ENCODE data around the gene ATP13A4. TPM values are rescaled to one million over a fixed set of nuclear protein-coding genes. Genes with fewer than 3 reads are reported as not detected.

The ATP13A4 gene
- total RNA-seq, 1 experiment from 2014 or later: 0.22 TPM

DNA sequence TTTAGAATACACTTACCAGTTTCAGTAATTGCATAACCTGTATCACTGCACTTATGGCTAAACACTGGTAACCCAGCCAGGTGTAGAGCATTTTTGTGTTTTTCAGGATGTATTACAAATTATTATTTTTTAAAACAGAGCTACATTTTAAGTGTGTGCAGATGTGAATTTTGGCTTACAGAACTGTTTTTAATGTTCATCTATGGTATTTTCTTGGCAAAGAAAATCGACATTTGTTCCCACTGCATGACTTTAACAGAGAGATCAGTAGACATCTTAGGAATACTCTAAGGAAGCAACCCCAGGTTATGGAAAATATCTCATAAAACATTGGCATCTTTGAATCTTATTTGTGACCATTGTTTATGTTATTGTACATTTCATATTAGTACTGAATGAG lies 73.3 kb downstream of the ATP13A4 start:
- no peak for DNase-seq
- Histone ChIP-seq H3F3A (ENCODE audit: insufficient read depth, low read depth) (no peaks in the 10 kb centered on the region), H2AFZ (no peak overlapping the region), H3K4me3 (no peak overlapping the region), H3K9me2 (ENCODE audit: insufficient read depth) (no peaks in the 10 kb centered on the region), H3K4me2 (no peak overlapping the region), H3K27me3 (ENCODE audit: insufficient read depth, low read depth) (peaks cover 4% of the 10 kb centered on the region; the same call in 1 of the 2 replicates), H3K4me1 (replicated peaks; ENCODE audit: insufficient read depth) (no peaks in the 10 kb centered on the region), H3K79me2 (ENCODE audit: low read depth) (no peaks in the 10 kb centered on the region), H4K20me1 (ENCODE audit: insufficient read depth) (no peaks in the 10 kb centered on the region), H3K27ac (no peak overlapping the region), H3K9me3 (ENCODE audit: insufficient read depth, low read depth) (no peaks in the 10 kb centered on the region; the same call in 1 of the 2 replicates), H3K36me3 (ENCODE audit: low read depth) (no peaks in the 10 kb centered on the region)
- ChIA-PET CTCF (no interaction called here), POLR2A (ENCODE audit: unreplicated experiment) (no interaction called here)
- intact Hi-C loops (cut with micrococcal nuclease; ENCODE audit: unreplicated experiment): no loop called here
- TF ChIP-seq EZH2 (IDR thresholded peaks at IDR 0.05; ENCODE audit: low read depth): no peak
- BruUV-seq (replicated peaks): no TSS peak

DNA sequence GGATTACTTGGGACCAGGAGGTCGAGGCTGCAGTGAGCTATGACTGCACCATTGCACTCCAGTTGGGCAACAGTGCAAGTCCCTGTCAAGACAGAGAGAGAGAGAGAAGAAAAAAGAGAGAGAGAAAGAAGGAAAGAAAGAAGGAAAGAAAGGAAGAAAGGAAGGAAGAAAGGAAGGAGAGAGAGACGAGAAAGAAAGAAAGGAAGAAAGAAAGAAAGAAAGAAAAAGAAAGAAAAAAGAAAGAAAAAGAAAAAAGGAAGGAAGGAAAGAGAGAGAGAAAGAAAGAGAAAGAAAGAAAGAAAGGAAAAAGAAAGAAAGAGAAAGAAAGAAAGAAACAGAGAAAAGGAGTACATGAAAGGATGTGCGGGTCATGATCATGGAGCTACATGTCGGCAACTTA lies 80.2 kb downstream of the ATP13A4 start:
- no peak overlapping the region for H2AFZ ChIP-seq
- intact Hi-C loops (cut with micrococcal nuclease; ENCODE audit: unreplicated experiment): no loop called here
- H3K27me3 ChIP-seq (ENCODE audit: insufficient read depth, low read depth): 0 out of 2 replicates have a peak, but pooled peaks cover 22% of the 10 kb centered on the region
- H3K9me2 ChIP-seq (ENCODE audit: insufficient read depth): no peaks in the 10 kb centered on the region
- H3K4me3 ChIP-seq: no peak overlapping the region
- POLR2A ChIA-PET (ENCODE audit: unreplicated experiment): no interaction called here
- no peaks in the 10 kb centered on the region for H3K9me3 ChIP-seq (ENCODE audit: insufficient read depth, low read depth)
- TF ChIP-seq EZH2 (IDR thresholded peaks at IDR 0.05; ENCODE audit: low read depth): no peak
- TF ChIP-seq, protein P1, sequence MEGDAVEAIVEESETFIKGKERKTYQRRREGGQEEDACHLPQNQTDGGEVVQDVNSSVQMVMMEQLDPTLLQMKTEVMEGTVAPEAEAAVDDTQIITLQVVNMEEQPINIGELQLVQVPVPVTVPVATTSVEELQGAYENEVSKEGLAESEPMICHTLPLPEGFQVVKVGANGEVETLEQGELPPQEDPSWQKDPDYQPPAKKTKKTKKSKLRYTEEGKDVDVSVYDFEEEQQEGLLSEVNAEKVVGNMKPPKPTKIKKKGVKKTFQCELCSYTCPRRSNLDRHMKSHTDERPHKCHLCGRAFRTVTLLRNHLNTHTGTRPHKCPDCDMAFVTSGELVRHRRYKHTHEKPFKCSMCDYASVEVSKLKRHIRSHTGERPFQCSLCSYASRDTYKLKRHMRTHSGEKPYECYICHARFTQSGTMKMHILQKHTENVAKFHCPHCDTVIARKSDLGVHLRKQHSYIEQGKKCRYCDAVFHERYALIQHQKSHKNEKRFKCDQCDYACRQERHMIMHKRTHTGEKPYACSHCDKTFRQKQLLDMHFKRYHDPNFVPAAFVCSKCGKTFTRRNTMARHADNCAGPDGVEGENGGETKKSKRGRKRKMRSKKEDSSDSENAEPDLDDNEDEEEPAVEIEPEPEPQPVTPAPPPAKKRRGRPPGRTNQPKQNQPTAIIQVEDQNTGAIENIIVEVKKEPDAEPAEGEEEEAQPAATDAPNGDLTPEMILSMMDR (conservative IDR thresholded peaks at IDR 0.05): no peak
- H4K20me1 ChIP-seq (ENCODE audit: insufficient read depth): no peaks in the 10 kb centered on the region
- H3F3A ChIP-seq (ENCODE audit: insufficient read depth, low read depth): no peaks in the 10 kb centered on the region
- no peaks in the 10 kb centered on the region for H3K4me1 ChIP-seq (replicated peaks; ENCODE audit: insufficient read depth)
- no peak for DNase-seq
- no peak overlapping the region for H3K4me2 ChIP-seq
- no peak overlapping the region for H3K27ac ChIP-seq
- H3K36me3 ChIP-seq (ENCODE audit: low read depth): no peaks in the 10 kb centered on the region
- H3K79me2 ChIP-seq (ENCODE audit: low read depth): no peaks in the 10 kb centered on the region
- CTCF ChIA-PET: no interaction called here
- no TSS peak for BruUV-seq (replicated peaks)

DNA sequence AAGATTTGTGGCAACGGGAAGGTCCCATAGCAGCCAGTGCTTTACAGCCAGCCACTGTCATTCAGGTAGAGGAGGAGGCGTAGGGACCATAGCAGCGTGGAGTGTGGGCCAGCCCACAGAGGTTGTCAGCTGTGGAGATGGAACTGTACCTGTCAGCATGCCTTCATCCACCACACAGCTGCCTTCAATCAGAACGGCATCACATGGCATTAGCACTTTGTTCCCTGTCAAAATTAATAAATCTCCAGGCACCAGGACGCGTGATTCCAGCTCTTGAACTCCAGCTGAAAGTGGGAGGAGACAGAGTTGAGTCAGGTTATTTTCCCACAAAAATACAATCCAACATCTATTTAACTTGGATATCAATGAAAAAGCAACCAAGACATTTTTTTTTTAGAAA lies 84.0 kb downstream of the ATP13A4 start:
- 0 out of 2 replicates have a peak, but pooled peaks cover 22% of the 10 kb centered on the region for H3K27me3 ChIP-seq (ENCODE audit: insufficient read depth, low read depth)
- TF ChIP-seq, protein P1 (conservative IDR thresholded peaks at IDR 0.05): no peak
- TF ChIP-seq EZH2 (IDR thresholded peaks at IDR 0.05; ENCODE audit: low read depth): no peak
- no peak overlapping the region for H3K27ac ChIP-seq
- DNase-seq: no peak
- no peaks in the 10 kb centered on the region for H3K79me2 ChIP-seq (ENCODE audit: low read depth)
- H3K36me3 ChIP-seq (ENCODE audit: low read depth): no peaks in the 10 kb centered on the region
- no peak overlapping the region for H2AFZ ChIP-seq
- BruUV-seq (replicated peaks): no TSS peak
- no peaks in the 10 kb centered on the region for H4K20me1 ChIP-seq (ENCODE audit: insufficient read depth)
- POLR2A ChIA-PET (ENCODE audit: unreplicated experiment): no interaction called here
- intact Hi-C loops (cut with micrococcal nuclease; ENCODE audit: unreplicated experiment): no loop called here
- no peaks in the 10 kb centered on the region for H3F3A ChIP-seq (ENCODE audit: insufficient read depth, low read depth)
- no peaks in the 10 kb centered on the region for H3K4me1 ChIP-seq (replicated peaks; ENCODE audit: insufficient read depth)
- H3K9me3 ChIP-seq (ENCODE audit: insufficient read depth, low read depth): no peaks in the 10 kb centered on the region
- H3K9me2 ChIP-seq (ENCODE audit: insufficient read depth): no peaks in the 10 kb centered on the region
- no peak overlapping the region for H3K4me2 ChIP-seq
- CTCF ChIA-PET: no interaction called here
- no peak overlapping the region for H3K4me3 ChIP-seq

DNA sequence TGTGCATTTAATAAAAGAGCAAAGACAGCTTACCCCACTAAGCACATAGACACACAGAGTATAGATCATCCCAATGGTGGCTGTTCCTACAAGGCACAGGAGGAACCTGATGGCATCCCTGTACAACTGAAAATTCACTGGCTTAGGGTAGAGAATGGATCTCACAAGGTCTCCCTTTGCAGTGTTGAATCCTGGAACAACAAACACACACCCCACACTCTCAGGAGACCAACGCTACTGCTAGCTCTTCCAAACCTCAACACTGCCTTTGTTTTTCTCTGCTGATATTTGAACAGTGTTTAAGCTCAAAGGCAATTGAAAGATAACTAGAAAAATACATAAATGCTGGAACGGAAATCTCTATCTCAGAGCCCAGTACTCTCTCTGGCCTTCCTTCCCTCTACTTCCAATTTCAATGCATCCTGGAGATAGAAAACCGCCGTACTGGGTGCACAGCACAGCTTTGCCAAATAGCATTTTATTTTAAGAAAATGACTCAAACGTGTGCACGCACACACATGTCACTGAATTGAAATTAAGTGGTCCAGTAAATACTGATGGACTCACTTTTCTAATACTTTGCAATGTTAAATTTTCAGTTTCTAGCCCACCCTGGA lies 88.6 kb downstream of the ATP13A4 start:
- ChIA-PET POLR2A (ENCODE audit: unreplicated experiment) (no interaction called here), CTCF (no interaction called here)
- H3K79me2 ChIP-seq (ENCODE audit: low read depth): no peaks in the 10 kb centered on the region
- H4K20me1 ChIP-seq (ENCODE audit: insufficient read depth): no peaks in the 10 kb centered on the region
- TF ChIP-seq EZH2 (IDR thresholded peaks at IDR 0.05; ENCODE audit: low read depth): no peak
- TF ChIP-seq, protein P1 (conservative IDR thresholded peaks at IDR 0.05): no peak
- BruUV-seq (replicated peaks): no TSS peak
- DNase-seq: no peak
- no peak overlapping the region for H2AFZ ChIP-seq
- H3K36me3 ChIP-seq (ENCODE audit: low read depth): no peaks in the 10 kb centered on the region
- no peak overlapping the region for H3K4me2 ChIP-seq
- H3K27me3 ChIP-seq (ENCODE audit: insufficient read depth, low read depth): peaks cover 18% of the 10 kb centered on the region; the same call in 1 of the 2 replicates
- H3K4me1 ChIP-seq (replicated peaks; ENCODE audit: insufficient read depth): no peaks in the 10 kb centered on the region
- no peak overlapping the region for H3K27ac ChIP-seq
- H3F3A ChIP-seq (ENCODE audit: insufficient read depth, low read depth): no peaks in the 10 kb centered on the region
- no peaks in the 10 kb centered on the region for H3K9me3 ChIP-seq (ENCODE audit: insufficient read depth, low read depth)
- no peak overlapping the region for H3K4me3 ChIP-seq
- intact Hi-C loops (cut with micrococcal nuclease; ENCODE audit: unreplicated experiment): loop anchor here (10.0 kb wide), 2 partner anchors 849 to 901 kb away; no protein-coding TSS in a partner anchor
- H3K9me2 ChIP-seq (ENCODE audit: insufficient read depth): no peaks in the 10 kb centered on the region

Data from PC-9 (cell line).